Measurements from ENCODE around the gene KLHL22.

- TF ChIP-seq CTCF (IDR thresholded peaks at IDR 0.05) (no peak), ZFX (IDR thresholded peaks at IDR 0.05; ENCODE audit: borderline replicate concordance) (no peak)
Measured at GRCh38 chr22:20507253-20508066, 11.9 kb upstream of the KLHL22 start, which contains the start of gene MED15.
